HTR-8/SVneo (cell line): Measurements from ENCODE around the gene KCNN3.

Experiments used
- DNase-seq: peaks from one replicate; pipeline ENCODE4 v3.0.0; 2011; ENCODE audit warnings: low spot score, mixed read lengths; ENCODE audit not compliant: insufficient read length
- FAIRE-seq: peaks from 2 replicates; lab custom pipeline; 2011; peaks lifted over from hg19 to GRCh38; lab: Jason Lieb, UNC

KCNN3 gene

GRCh38 chr1:154741741-154742495, 128.2 kb downstream of the KCNN3 start:
- no peak for DNase-seq

GRCh38 chr1:154741327-154741726, 128.8 kb downstream of the KCNN3 start:
- FAIRE-seq (no peak), DNase-seq (no peak)

More at GRCh38 chr1:154741741-154742495, 128.2 kb downstream of the KCNN3 start:
- no peak for FAIRE-seq

- FAIRE-seq: no peak
Measured at GRCh38 chr1:154739654-154740053, 130.4 kb downstream of the KCNN3 start.

GRCh38 chr1:154736841-154737240, 133.2 kb downstream of the KCNN3 start:
- FAIRE-seq (no peak), DNase-seq (no peak)

More at GRCh38 chr1:154739654-154740053, 130.4 kb downstream of the KCNN3 start:
- no peak for DNase-seq

GRCh38 chr1:154735804-154736168, 134.3 kb downstream of the KCNN3 start:
- DNase-seq: no peak
- FAIRE-seq: no peak

GRCh38 chr1:154735061-154735803, 134.8 kb downstream of the KCNN3 start:
- FAIRE-seq: no peak

GRCh38 chr1:154733621-154734020, 136.5 kb downstream of the KCNN3 start:
- no peak for DNase-seq
- no peak for FAIRE-seq

More at GRCh38 chr1:154735061-154735803, 134.8 kb downstream of the KCNN3 start:
- no peak for DNase-seq

- no peak for DNase-seq
- FAIRE-seq: no peak
Measured at GRCh38 chr1:154730986-154731489, 139.0 kb downstream of the KCNN3 start.

- no peak for DNase-seq
- no peak for FAIRE-seq
Measured at GRCh38 chr1:154730259-154730658, 139.8 kb downstream of the KCNN3 start.

GRCh38 chr1:154729577-154729976, 140.5 kb downstream of the KCNN3 start:
- no peak for DNase-seq
- FAIRE-seq: no peak

GRCh38 chr1:154729031-154729442, 141.0 kb downstream of the KCNN3 start:
- DNase-seq: no peak
- no peak for FAIRE-seq

GRCh38 chr1:154726896-154727753, 143.0 kb downstream of the KCNN3 start:
- no peak for FAIRE-seq
- no peak for DNase-seq

GRCh38 chr1:154726443-154726842, 143.6 kb downstream of the KCNN3 start:
- no peak for FAIRE-seq

GRCh38 chr1:154725865-154726264, 144.2 kb downstream of the KCNN3 start:
- no peak for DNase-seq
- no peak for FAIRE-seq

More at GRCh38 chr1:154726443-154726842, 143.6 kb downstream of the KCNN3 start:
- no peak for DNase-seq

GRCh38 chr1:154720328-154721297, 149.5 kb downstream of the KCNN3 start:
- FAIRE-seq (no peak), DNase-seq (no peak)

GRCh38 chr1:154719586-154720327, 150.3 kb downstream of the KCNN3 start:
- FAIRE-seq (no peak), DNase-seq (no peak)

GRCh38 chr1:154718566-154718965, 151.5 kb downstream of the KCNN3 start:
- FAIRE-seq (no peak), DNase-seq (no peak)

GRCh38 chr1:154717528-154717924, 152.6 kb downstream of the KCNN3 start:
- DNase-seq (no peak), FAIRE-seq (no peak)
